Astrocyte (in vitro differentiated cells and primary cell): ENCODE results near the gene TM9SF1. TPM values are rescaled to one million over a fixed set of nuclear protein-coding genes. Genes with fewer than 3 reads are reported as not detected.
A peak's percentile ranks its signal among the peaks of the same experiment; 100 is the strongest.

Experiments
- DNase-seq: peaks from one replicate; pipeline ENCODE4 v3.0.0-alpha.2; 2010; ENCODE audit warnings: low read depth
- FAIRE-seq: peaks from 2 replicates; lab custom pipeline; 2011; peaks lifted over from hg19 to GRCh38; lab: Jason Lieb, UNC
- H2AFZ ChIP-seq: 2 replicates; pipeline ENCODE4 v1.6.0; 2012; ENCODE audit warnings: low read depth, low read length, inconsistent platforms
- H3K27ac ChIP-seq: 2 replicates; pipeline ENCODE4 v1.5.1; 2011; ENCODE audit warnings: low read depth, low read length, inconsistent platforms
- H3K27me3 ChIP-seq: 2 replicates; pipeline ENCODE4 v1.6.0; 2011; ENCODE audit warnings: low read length, inconsistent platforms; ENCODE audit not compliant: insufficient read depth
- H3K36me3 ChIP-seq: 2 replicates; pipeline ENCODE4 v1.5.1; 2011; ENCODE audit warnings: low read length, inconsistent platforms; ENCODE audit not compliant: insufficient read depth
- H3K4me1 ChIP-seq: 2 replicates; pipeline ENCODE4 v1.5.1; 2011; ENCODE audit warnings: low read length, inconsistent platforms; ENCODE audit not compliant: insufficient read depth
- H3K4me2 ChIP-seq: 2 replicates; pipeline ENCODE4 v1.6.0; 2012; ENCODE audit warnings: low read length, inconsistent platforms
- H3K4me3 ChIP-seq: 2 replicates; pipeline ENCODE4 v1.5.1; 2011; ENCODE audit warnings: low read depth, mild to moderate bottlenecking, low read length, inconsistent platforms; ENCODE audit not compliant: insufficient read depth
- H3K79me2 ChIP-seq: 2 replicates; pipeline ENCODE4 v1.6.0; 2012; ENCODE audit warnings: mild to moderate bottlenecking, low read length, inconsistent platforms; ENCODE audit not compliant: insufficient read depth
- H3K9ac ChIP-seq: 2 replicates; pipeline ENCODE4 v1.6.0; 2012; ENCODE audit warnings: mild to moderate bottlenecking, low read length, inconsistent platforms
- H3K9me3 ChIP-seq: 2 replicates; pipeline ENCODE4 v1.5.1; 2012; ENCODE audit warnings: low read depth, mild to moderate bottlenecking, low read length, inconsistent platforms; ENCODE audit not compliant: insufficient read depth
- H4K20me1 ChIP-seq: 2 replicates; pipeline ENCODE4 v1.6.0; 2012; ENCODE audit warnings: low read length, inconsistent platforms; ENCODE audit not compliant: insufficient read depth
- H3K27ac Mint-ChIP-seq: one replicate; pipeline ENCODE4 v1.8.0; 2021; ENCODE audit warnings: mild to moderate bottlenecking, mixed read lengths; ENCODE audit not compliant: unreplicated experiment
- H3K27me3 Mint-ChIP-seq: one replicate; pipeline ENCODE4 v1.8.0; 2021; ENCODE audit warnings: low read depth, mixed read lengths; ENCODE audit not compliant: unreplicated experiment
- H3K36me3 Mint-ChIP-seq: one replicate; pipeline ENCODE4 v1.8.0; 2021; ENCODE audit warnings: low read depth, mixed read lengths; ENCODE audit not compliant: unreplicated experiment
- H3K4me1 Mint-ChIP-seq: one replicate; pipeline ENCODE4 v1.8.0; 2021; ENCODE audit warnings: low read depth, mixed read lengths; ENCODE audit not compliant: unreplicated experiment
- H3K4me3 Mint-ChIP-seq: one replicate; pipeline ENCODE4 v1.8.0; 2021; ENCODE audit warnings: mild to moderate bottlenecking, moderate library complexity, mixed read lengths; ENCODE audit not compliant: unreplicated experiment
- H3K9me3 Mint-ChIP-seq: one replicate; pipeline ENCODE4 v1.8.0; 2021; ENCODE audit warnings: mild to moderate bottlenecking, mixed read lengths; ENCODE audit not compliant: unreplicated experiment
- EZH2 ChIP-seq: IDR thresholded peaks from 2 replicates; pipeline ENCODE4 v1.6.1; 2012; ENCODE audit warnings: mild to moderate bottlenecking, low read length, inconsistent platforms; ENCODE audit not compliant: insufficient read depth
- total RNA-seq: library from RNA; stranded (reverse); gene quantifications from 2 replicates; pipeline ENCODE4 v1.2.1, GENCODE V29; 2021
- TF ChIP-seq, protein P1 (sequence below): IDR thresholded peaks from 2 replicates; pipeline ENCODE4 v1.5.1; 2011; ENCODE audit warnings: low read depth, mild to moderate bottlenecking, inconsistent platforms, low read length, moderate library complexity; ENCODE audit not compliant: insufficient read depth

Gene TM9SF1
- total RNA-seq, 1 donor from 2014 or later, result 59.3 TPM

- no peak for DNase-seq
- peak overlapping the region; percentile 97 for H3K27ac ChIP-seq
- peaks cover 5% of the 10 kb centered on the region for H4K20me1 ChIP-seq
- H3K4me1 Mint-ChIP-seq, result peaks cover 19% of the 10 kb centered on the region
- no peaks in the 10 kb centered on the region for H3K27me3 Mint-ChIP-seq
- peak overlapping the region; percentile 96 for H3K4me3 Mint-ChIP-seq
- peak overlapping the region; percentile 95 for H3K4me2 ChIP-seq
- no peak for FAIRE-seq
- peaks cover 18% of the 10 kb centered on the region for H3K36me3 ChIP-seq
- H3K9me3 Mint-ChIP-seq, result peaks cover 4% of the 10 kb centered on the region
- H2AFZ ChIP-seq, result no peak overlapping the region
- TF ChIP-seq EZH2, result no peak
- TF ChIP-seq, protein P1, sequence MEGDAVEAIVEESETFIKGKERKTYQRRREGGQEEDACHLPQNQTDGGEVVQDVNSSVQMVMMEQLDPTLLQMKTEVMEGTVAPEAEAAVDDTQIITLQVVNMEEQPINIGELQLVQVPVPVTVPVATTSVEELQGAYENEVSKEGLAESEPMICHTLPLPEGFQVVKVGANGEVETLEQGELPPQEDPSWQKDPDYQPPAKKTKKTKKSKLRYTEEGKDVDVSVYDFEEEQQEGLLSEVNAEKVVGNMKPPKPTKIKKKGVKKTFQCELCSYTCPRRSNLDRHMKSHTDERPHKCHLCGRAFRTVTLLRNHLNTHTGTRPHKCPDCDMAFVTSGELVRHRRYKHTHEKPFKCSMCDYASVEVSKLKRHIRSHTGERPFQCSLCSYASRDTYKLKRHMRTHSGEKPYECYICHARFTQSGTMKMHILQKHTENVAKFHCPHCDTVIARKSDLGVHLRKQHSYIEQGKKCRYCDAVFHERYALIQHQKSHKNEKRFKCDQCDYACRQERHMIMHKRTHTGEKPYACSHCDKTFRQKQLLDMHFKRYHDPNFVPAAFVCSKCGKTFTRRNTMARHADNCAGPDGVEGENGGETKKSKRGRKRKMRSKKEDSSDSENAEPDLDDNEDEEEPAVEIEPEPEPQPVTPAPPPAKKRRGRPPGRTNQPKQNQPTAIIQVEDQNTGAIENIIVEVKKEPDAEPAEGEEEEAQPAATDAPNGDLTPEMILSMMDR, result no peak
- H3K79me2 ChIP-seq, result peaks cover 64% of the 10 kb centered on the region
- H3K4me3 ChIP-seq, result peak overlapping the region; percentile 69
- peak overlapping the region; percentile 99 for H3K9ac ChIP-seq
- peaks cover 21% of the 10 kb centered on the region for H3K36me3 Mint-ChIP-seq
- H3K9me3 ChIP-seq, result no peaks in the 10 kb centered on the region
- H3K27ac Mint-ChIP-seq, result peak overlapping the region; percentile 35
- H3K4me1 ChIP-seq, result peaks cover 5% of the 10 kb centered on the region
- H3K27me3 ChIP-seq, result no peaks in the 10 kb centered on the region
These were observed 912 bp downstream of the TM9SF1 start for GRCh38 chr14:24194186-24194872.

- Histone ChIP-seq H3K4me3 (no peak overlapping the region), H3K4me2 (no peak overlapping the region), H4K20me1 (peaks cover 1% of the 10 kb centered on the region), H3K36me3 (peaks cover 18% of the 10 kb centered on the region), H2AFZ (no peak overlapping the region), H3K79me2 (peaks cover 64% of the 10 kb centered on the region), H3K27ac (no peak overlapping the region), H3K9ac (no peak overlapping the region), H3K4me1 (peaks cover 8% of the 10 kb centered on the region), H3K9me3 (no peaks in the 10 kb centered on the region), H3K27me3 (no peaks in the 10 kb centered on the region)
- no peaks in the 10 kb centered on the region for H3K27me3 Mint-ChIP-seq
- H3K9me3 Mint-ChIP-seq, result no peaks in the 10 kb centered on the region
- H3K36me3 Mint-ChIP-seq, result peaks cover 17% of the 10 kb centered on the region
- FAIRE-seq (no peak), DNase-seq (no peak)
- no peak overlapping the region for H3K27ac Mint-ChIP-seq
- peak overlapping the region; percentile 34 for H3K4me3 Mint-ChIP-seq
- TF ChIP-seq, protein P1, result no peak
- no peak for TF ChIP-seq EZH2
- H3K4me1 Mint-ChIP-seq, result peaks cover 22% of the 10 kb centered on the region
These were observed 2.3 kb downstream of the TM9SF1 start for GRCh38 chr14:24192933-24193332.

DNA sequence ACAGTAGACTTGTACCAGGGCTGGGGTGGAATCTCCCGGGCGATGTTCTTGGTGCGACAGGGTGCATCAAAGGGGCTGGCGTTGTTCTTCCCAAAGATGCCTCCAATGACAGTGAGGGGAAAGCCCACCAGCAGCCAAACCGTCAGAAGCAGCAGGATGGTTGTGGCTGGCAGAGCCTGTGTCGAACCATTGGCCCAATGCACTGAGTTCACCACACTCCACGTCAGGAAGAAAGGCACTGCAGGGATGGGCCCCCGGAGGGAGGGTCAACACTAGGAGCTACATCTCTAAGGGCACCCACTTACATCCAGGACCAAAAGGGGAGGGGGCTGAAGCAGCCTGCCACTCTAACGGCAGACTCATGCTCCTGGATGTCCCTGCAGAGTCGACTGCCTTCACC lies 4.8 kb downstream of the TM9SF1 start:
- TF ChIP-seq, protein P1, result no peak
- TF ChIP-seq EZH2, result no peak
- Histone ChIP-seq H3K9me3 (no peaks in the 10 kb centered on the region), H3K27ac (no peak overlapping the region), H3K4me1 (peaks cover 17% of the 10 kb centered on the region), H3K9ac (no peak overlapping the region), H3K79me2 (peaks cover 68% of the 10 kb centered on the region), H4K20me1 (peaks cover 21% of the 10 kb centered on the region), H2AFZ (no peak overlapping the region), H3K36me3 (peaks cover 28% of the 10 kb centered on the region), H3K27me3 (no peaks in the 10 kb centered on the region), H3K4me2 (no peak overlapping the region), H3K4me3 (no peak overlapping the region)
- peaks cover 26% of the 10 kb centered on the region for H3K4me1 Mint-ChIP-seq
- no peak overlapping the region for H3K4me3 Mint-ChIP-seq
- no peaks in the 10 kb centered on the region for H3K9me3 Mint-ChIP-seq
- FAIRE-seq (no peak), DNase-seq (no peak)
- peaks cover 17% of the 10 kb centered on the region for H3K36me3 Mint-ChIP-seq
- no peak overlapping the region for H3K27ac Mint-ChIP-seq
- no peaks in the 10 kb centered on the region for H3K27me3 Mint-ChIP-seq
